Kidney capillary endothelial cell (primary cell): ENCODE data around the gene ARHGAP24.
"Not testable (repeated sequence)": the region's sequence is repeated elsewhere in the genome, so short reads cannot be mapped to it uniquely, and the experiment has no call there.

Experiments used
- DNase-seq: peaks from one replicate; pipeline ENCODE4 v3.0.0-alpha.2; 2018; ENCODE audit warnings: low spot score

Gene ARHGAP24

DNA sequence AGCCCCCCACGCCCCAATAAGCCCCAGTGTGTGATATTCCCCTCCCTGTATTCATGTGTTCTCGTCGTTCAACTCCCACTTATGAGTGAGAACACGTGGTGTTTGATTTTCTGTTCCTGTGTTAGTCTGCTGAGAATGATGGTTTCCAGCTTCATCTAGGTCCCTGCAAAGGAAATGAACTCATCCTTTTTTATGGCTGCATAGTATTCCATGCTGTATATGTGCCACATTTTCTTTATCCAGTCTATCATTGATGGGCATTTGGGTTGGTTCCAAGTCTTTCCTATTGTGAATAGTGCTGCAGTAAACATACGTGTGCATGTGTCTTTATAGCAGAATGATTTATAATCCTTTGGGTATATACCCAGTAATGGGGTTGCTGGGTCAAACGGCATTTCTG, 440.6 kb downstream of the ARHGAP24 start:
- DNase-seq: not testable (repeated sequence)

DNA sequence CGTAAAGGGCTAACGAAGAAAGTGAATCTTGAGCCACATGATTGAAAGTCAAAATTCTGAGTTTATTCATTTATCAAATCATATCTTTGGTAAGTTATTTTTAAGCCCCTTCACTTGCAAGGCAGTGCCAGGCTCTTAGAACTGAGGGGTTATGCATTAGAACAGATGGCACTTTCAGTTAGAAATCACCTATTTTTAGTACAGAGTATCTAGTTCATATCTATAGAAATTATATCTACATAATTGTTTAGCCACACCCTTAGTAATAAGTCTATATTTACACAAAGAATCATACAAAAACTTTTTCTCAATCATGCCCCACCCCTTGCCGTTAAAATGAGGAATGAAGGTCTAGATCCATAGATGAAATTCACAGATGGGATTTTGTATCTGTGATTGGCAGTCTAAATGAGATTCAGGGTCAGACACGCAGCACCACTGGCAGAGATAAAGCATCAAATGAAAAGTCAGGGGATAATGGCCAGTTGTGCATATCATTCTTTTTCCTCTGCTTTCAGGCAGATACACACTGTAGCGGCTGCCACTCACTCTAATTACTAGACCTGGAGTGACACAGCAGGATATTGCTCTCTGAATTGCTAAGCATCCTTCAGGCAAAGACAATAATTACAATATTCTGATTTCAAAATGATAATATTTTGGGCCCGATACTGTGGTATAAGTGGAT, 444.4 kb downstream of the ARHGAP24 start:
- DNase-seq: no peak

DNA sequence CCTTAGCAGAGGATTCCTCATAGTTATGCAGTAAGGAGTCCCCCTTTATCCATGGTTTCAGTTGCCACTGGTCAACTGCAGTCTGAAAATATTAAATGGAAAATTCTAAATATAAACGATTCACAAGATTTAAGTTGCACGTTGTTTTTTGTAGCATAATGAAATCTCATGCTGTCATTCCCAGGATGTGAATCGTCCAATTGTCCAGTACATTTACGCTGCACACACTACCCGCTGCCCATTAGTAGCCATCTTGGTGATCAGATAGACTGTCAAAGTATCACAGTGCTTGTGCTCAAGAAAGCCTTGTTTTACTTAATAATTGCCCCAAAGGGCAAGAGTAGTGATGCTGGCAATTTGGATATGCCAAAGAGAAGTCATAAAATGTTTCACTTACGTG, 450.1 kb downstream of the ARHGAP24 start:
- no peak for DNase-seq

DNA sequence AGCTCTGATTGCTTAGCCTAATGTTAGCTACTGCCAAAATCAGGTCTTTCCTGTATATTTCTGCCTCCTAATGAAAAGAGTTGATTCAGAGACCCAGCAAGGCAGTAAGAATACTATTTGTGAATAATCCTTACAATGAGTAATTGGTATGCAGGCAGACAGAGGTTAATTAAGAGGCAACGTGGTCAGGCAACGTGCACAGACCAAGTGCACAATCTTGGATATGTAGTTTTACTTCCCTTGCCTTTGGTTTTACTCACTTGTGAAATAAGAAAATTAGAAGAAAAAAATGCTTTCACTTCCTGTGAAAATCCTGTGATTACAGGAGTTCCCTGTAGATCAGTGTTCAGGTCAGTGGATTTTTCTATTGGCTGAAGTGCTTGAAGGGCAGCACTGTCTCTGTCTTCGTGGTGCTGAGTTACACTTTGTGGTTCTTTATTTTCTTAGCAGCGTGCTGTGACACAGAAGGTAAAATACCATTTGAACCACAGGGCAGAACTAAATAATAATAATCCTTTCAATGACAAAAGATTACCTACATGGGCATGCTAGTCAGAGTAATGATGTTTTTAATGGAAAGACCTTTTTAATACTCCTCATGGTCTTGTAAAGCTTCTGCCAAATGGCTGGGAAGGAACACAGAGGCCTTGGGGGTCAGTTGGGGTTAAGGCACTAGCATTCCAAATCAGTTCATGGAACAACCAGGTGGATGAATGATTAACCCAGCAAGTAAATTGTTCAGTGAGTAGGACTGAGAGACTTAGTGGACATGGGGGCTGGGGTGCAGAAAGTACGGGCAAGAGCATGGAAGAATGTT, 454.0 kb downstream of the ARHGAP24 start:
- DNase-seq: no peak

DNA sequence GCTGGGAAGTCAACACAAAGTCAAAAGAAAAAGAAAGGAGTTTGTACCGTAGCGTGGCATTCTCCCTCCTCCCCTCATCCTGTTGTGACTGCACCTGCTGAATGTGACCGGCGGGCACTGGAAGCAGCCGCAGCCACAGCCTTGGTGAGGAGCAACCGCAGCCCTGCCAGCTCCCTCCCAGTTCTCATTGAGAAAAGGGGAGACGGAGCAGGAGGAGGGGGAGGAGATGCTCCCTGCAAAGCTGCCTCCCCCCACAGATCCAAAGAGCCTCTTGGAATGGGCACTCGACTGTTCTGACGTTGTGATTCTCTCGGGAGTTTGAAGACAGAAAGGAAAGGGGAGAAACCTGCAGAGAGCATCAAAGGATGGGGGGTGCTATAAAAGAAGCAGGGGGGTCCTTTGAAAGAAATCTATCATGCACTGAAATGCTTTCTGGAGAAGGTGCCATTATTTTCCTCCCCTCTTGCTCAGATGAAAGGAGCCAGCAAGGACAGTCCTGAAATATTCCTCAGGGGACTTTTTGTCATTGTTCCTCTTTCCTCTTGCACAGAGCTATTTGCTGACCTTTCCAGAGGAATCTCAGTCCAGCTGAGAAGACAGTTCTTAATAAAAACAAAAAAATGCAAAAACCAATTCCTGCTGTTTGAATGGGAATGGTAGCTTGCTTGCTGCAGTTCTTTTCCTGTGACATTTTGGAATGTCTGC, 455.2 kb downstream of the ARHGAP24 start:
- no peak for DNase-seq

DNA sequence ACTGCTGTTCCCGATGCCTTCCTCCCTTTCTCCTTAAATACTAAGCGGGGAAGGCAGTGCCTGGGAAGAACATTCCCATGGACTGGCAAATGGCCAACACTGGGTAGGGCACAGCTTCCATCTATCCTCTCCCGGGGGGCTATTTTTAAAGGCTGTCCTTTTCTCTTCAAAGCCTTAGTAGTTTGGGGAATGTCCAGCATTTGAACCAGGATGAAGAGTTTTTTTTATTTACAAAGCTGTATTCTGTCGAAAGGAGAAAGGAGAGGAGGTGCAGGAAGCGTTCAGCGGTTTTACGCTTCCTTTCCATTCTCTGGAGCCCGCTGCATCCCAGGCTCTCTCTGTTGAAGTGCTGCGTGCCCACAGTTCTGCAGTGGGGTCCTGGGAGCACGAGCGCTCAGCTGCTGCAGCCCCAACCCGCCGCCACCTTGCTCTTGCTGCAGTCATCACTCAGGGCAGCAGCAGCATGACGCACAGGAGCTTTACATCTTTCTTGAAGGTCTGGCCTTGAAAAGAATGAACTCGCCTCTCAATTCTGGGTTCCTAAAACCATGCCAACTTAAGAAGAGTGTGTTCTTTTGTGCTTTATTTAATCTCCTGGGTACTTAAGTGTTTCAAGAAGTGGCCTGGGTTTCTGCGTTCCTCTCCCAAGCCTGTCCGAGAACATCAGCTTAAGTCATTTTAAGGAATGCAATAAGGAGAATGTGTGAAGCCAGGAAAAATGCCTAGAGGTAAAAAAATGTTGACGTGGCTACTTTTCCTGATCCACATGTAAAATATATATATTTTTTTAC, 457.7 kb downstream of the ARHGAP24 start:
- DNase-seq: no peak

DNA sequence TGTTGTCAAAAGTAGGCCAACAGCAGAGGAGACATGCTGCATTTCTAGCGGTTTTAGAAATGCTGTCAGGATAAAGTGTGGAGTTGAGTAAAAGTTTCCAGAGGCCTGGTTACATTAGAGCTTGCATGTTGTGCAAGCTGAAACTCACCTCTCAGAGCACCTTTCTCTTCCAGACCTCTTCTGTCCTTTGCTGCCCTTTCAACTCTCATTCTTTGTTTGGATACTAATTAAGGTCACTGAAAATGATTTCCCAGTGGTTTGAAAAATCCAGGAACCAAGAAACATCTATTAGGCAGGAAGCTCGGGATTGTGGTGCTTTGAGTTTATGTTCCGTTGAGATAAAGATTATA, 458.3 kb downstream of the ARHGAP24 start:
- DNase-seq: no peak

DNA sequence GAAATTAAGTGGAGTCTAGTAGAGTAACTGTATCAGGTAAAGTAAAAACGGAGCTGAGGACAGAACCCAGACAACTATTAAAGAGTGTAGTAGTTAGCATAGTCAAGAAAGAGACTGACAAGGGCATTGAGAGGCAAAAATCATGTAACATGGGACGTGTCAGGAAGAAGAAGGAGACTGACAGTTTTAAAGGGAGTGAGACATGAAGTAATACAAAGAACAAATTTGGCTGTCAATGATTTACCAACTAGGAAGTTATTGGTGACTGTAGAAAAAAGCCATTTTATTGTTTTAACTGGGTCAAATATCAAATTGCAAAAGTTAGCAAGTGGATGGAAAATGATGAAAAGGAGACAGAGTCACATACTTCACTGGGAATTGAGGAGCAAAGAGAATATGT, 462.6 kb downstream of the ARHGAP24 start:
- DNase-seq: no peak

DNA sequence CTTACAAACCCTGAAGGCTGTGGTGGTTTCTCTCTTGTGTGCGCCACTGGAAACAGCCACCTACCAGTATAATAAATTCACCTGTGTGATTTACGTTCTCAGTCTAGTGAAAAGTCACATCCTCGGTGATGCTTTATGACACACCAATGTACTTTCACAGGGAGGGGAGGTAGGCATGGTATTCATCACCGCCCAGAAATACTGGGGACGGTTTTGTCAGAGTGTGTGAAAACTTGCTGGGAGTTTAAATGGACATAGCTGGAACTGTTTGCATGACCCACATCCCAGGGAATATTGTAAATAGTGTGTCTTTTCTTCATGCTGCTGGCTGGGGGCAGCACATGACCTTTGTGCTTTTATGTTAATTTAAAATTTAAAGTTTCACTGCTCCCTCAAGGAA, 463.1 kb downstream of the ARHGAP24 start:
- DNase-seq: no peak

DNA sequence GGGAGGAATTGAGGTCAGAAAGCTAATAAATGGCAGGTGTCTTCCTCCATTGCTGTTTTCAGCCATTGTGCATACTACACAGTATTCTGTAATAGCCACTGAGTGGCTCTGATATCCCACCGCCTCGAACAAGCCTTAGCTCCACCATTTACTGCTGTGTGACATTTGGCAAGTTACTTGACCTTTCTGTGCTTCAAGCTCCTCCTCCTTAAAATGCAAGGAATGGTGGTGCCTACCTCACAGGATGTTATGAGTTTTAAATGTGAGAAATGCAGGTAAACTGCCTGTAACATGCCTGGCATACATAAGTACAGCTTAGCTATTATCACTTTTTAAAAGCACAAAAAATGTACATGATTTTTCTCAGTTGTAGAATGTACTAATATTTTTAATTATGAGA, 464.0 kb downstream of the ARHGAP24 start:
- DNase-seq: no peak

DNA sequence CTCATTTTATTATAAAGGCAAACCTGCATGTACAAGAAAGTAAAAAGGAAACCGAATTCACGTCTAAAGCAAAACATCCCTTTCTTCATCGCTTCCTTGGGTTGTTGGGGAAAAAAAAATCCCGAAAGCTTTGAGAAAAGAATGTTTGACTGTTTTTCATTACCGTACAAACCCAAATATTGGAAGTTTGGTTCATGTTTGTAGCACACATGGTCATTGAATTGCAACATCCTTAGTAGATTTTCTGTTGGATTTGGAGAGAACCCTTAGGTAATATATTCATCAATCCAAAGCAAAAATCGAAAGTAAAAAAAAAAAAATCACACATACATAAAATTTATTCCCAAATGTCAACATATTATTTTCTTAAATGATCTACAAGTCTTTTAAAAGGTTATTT, 464.6 kb downstream of the ARHGAP24 start:
- DNase-seq: no peak

DNA sequence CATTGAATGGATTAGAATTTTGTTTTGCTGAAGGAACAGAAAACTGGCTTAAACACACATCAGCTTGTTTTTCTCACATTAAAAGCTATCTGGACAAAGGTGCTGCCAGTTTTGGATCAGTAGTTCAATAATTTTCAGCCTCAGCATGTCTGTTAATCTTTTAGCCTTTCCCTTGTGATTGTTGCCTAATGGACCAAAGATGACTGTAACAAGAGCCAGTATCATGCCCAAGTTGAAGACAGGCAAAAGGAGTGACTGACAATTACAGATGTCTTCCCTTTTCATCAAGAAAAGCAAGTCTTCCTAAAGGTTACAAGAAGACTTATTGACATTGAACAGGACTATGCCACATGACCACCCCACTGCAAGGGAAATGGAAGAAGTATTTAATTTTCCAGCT, 465.2 kb downstream of the ARHGAP24 start:
- DNase-seq: no peak

DNA sequence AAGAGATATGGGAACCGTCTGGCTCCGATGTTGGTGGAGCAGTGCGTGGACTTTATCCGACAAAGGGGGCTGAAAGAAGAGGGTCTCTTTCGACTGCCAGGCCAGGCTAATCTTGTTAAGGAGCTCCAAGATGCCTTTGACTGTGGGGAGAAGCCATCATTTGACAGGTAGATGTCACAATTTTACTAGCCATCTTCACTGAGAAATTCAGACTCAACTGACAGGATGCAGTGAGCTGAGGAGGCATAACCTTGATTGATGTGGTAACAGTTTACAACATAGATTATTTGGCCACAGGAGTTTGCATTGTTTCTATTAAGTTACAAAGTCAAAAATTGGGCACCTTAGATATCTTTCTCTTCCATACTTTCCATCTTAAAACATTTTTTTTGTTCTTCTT, 467.2 kb downstream of the ARHGAP24 start:
- no peak for DNase-seq

DNA sequence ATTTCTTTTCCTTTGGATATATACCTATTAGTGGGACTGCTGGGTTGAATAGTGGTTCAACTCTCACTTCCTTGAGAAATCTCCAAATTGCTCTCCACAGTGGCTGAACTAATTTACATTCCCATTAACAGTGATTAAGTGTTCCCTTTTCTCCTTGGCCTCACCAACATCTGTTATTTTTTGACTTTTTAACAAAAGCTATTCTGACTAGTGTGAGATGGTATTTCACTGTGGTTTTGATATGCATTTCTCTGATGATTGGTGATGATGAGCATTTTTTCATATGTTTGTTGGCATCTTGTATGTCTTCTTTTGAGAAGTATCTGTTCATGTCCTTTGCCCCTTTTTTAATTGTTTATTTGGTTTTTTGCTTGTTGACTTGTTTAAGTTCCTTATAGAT, 471.9 kb downstream of the ARHGAP24 start:
- DNase-seq: no peak

DNA sequence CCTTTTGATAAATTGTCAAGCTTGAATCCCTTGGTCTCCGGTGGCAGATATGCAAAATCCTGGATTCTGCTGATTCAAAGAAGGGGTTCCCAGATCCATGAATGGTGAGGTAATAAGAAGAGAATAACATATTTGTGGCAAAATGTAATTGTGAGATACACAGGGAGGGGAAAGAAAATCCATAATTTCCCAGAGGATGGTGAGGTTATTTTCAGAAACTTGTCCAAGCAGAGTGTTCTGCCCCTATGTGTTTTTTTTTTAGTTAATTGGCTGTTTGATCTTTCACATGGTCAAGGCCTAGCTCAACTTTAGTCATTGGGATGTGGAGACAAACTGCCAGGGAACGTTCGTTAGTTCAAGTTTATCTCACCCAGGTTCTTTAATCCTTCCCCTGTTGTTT, 476.1 kb downstream of the ARHGAP24 start:
- DNase-seq: no peak

DNA sequence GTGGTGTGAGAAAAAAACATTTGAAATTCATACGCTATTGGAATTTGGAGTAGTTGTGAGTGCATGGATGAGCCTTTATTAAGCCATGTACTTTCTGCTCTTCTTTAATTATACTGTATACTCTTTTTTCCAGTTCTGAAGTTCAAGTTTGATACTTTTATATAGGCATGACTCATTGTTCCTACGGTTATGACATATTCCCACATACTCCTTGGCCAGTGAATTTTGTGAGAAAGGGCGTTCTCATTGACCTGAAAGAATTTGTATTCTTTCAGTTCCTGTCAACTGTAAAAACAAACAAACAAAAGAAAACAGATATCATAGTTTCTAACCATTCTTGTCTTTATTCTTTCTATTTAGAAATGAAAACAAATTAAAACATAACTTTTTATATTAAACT, 477.6 kb downstream of the ARHGAP24 start:
- DNase-seq: no peak

DNA sequence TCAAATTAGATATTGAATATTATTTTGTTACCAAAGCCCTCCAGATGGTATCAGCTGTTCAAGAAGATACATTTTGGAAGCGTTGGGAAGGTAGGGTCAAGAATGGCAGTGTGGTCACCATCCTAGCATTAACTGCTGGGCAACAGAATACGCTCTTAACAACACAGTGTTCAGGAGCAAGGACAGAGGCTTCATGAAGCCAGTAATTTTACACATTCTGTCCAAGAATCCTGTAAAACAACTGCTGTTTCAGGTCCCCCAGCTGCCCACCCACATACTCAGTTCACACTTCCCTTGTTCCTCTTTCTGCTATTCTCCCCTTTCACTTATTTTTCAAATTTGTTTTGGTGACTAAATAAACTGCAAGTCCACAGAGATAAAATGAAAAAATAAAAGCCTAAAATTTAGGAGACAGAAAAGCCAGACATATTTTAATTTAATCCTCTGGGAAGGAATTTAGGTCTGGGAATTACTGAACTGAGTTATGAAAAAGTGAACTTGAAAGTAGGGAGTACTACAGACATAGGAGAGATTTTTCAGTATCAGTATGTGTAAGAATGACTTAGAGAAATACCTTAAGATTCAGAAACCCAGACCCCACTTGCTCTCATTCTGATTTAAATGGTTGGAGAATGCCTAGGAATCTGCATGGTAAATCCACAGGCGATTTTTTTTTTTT, 478.2 kb downstream of the ARHGAP24 start:
- no peak for DNase-seq

DNA sequence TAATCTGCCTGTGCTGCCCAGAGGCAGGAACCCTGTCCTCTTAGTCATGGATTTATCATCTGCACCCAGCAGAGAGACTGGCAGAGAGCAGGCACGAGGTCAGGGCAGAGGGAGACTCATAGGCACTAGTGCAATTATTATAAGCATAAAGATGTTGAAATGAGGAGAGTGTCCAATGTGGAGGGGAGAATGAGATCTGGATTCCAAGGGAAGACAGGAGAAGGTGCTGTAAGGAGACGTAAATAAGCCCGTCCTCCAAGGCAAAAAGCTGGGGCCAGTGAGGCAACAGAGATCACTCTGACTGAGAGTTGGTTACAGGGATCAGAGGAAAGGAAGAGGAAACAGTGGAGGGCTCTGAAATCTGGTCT, 478.7 kb downstream of the ARHGAP24 start:
- no peak for DNase-seq

DNA sequence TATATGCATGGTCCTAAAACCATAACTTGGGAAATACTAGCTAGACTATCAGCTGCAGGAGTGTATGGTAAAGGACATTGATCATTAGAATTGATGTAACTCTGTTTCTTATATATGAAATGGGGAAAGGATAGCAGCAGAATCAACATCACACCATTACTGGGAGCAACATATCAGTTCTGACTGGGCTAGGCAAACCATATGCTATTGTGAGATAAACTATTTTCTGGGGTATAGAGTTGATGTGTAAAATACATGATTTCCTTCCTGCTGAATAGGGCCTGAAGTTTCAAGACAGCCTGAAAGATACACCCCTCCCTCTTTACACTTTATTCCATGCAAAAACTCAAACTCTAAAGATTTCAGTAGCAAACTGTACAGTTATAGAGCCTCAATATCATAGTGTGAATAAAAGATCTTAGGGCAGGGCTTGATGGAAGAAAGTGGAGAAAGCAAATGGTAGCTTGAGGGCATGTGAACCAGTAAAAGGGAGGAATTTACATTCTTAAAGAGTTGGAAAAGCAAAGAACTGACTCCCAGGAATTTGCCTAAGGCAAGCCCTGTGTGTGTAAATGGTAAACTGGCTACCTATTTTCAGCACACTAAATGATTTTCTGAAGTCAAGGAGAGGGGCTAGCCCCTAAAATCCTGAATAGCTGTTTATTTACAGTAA, 480.8 kb downstream of the ARHGAP24 start:
- DNase-seq: no peak

DNA sequence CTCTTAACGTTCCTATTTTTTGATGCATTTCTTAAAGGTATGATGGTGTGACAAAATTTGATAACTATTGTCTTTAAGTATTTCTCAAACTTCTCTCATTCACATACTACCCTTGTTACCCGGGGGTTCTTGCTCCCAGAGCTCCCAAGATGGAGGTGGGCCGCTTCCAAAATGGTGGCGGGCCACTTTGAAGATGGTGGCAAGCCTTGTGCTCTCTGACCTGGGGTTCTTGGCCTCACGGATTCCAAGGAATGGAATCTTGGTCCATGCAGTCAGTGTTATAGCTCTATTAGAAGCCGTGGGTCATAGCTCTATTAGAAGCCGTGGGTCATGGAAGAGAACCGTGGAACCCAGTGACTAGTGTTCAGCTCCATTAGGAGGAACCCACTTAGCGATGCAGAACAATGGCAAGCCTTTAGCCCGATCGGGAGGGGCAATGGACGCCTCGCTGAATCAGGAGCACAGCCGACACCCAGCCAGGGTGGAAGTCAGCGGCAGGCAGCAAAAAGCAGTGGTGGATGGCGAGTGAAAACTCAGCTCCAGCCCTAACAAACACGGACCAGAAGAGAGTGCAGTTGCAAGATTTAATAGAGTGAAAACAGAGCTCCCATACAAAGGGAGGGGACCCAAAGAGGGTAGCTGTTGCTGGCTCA, 481.5 kb downstream of the ARHGAP24 start:
- DNase-seq: no peak

DNA sequence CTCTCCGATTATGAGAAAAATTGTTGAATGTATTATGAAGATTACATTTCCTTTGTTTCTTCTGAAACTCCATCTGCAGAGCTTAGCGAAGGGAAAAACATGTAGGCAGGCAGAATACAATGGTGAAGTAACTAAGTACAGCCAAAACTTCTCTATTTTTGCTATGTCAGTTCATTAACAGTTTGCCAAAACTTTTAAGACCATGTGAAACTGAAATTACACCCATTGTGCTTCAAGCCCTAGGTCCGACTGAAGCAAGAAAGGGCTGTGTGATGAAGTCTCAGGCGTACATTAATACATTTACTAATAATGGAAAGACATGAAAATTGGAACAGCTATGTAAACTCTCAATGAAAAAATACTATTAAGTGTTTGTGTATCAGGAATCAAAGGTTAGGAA, 486.9 kb downstream of the ARHGAP24 start:
- no peak for DNase-seq
